Measurements from ENCODE around the gene STOX1.
"Not testable (repeated sequence)": the region's sequence is repeated elsewhere in the genome, so short reads cannot be mapped to it uniquely, and the experiment has no call there.

STOX1 gene

DNA sequence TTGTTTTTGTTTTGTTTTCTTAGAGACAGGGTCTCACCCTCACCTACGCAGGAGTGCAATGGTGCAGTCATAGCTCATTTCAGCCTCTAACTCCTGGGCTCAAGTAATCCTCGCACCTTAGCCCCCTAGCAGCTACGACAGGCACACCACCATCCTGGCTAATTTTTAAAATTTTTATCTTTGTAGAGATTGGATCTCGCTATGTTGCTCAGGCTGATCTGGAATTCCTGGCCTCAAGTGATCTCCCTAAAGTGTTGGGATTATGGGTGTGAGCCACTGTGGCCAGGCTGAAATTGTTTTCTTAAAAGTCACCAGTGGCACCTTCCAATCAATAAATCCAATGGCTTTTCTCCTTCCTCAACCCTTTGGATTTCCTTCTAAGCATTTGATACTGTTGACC, 52.9 kb downstream of the STOX1 start:
- Mint-ChIP-seq H3K27me3 (peaks cover 1% of the 10 kb centered on the region), H3K4me1 (ENCODE audit: low read depth) (no peaks in the 10 kb centered on the region), H3K9me3 (no peaks in the 10 kb centered on the region), H3K36me3 (ENCODE audit: low read depth) (no peaks in the 10 kb centered on the region), H3K27ac (no peak overlapping the region), H3K4me3 (no peak overlapping the region)
- intact Hi-C loops (cut with micrococcal nuclease): no loop called here

DNA sequence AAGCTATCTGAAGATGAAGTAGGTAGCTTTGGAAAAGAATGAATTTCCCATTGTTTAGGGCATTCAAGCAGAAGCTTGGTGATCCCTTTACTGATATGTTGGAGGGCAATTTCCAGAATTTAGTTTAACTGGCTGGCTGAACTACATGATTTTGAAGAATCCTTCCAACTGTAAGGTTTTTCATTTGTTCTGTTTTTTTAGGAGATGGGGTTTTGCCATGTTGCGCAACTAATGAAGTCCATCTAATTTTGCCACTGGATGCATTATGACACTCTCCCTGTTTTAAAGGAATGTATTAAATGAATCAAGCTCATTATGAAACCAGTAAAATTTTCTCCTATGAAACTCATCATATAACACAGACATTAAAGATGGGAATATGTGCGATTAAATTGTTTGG, 67.7 kb downstream of the STOX1 start:
- H3K4me1 Mint-ChIP-seq (ENCODE audit: low read depth): peaks cover 2% of the 10 kb centered on the region
- H3K27ac Mint-ChIP-seq: no peak overlapping the region
- peaks cover 8% of the 10 kb centered on the region for H3K27me3 Mint-ChIP-seq
- intact Hi-C loops (cut with micrococcal nuclease): loop anchor here (10.0 kb wide), 2 partner anchors 100 to 1110 kb away; no protein-coding TSS in a partner anchor
- no peaks in the 10 kb centered on the region for H3K9me3 Mint-ChIP-seq
- H3K4me3 Mint-ChIP-seq: no peak overlapping the region
- no peaks in the 10 kb centered on the region for H3K36me3 Mint-ChIP-seq (ENCODE audit: low read depth)

GRCh38 chr10:68897336-68897741, 70.0 kb downstream of the STOX1 start:
- Mint-ChIP-seq H3K36me3 (ENCODE audit: low read depth) (peaks cover 12% of the 10 kb centered on the region), H3K9me3 (no peaks in the 10 kb centered on the region), H3K4me3 (no peak overlapping the region), H3K4me1 (ENCODE audit: low read depth) (peaks cover 15% of the 10 kb centered on the region), H3K27ac (no peak overlapping the region), H3K27me3 (peaks cover 8% of the 10 kb centered on the region)
- intact Hi-C loops (cut with micrococcal nuclease): loop anchor here (2.0 to 10.0 kb wide), 3 partner anchors 103 to 1113 kb away; no protein-coding TSS in a partner anchor

DNA sequence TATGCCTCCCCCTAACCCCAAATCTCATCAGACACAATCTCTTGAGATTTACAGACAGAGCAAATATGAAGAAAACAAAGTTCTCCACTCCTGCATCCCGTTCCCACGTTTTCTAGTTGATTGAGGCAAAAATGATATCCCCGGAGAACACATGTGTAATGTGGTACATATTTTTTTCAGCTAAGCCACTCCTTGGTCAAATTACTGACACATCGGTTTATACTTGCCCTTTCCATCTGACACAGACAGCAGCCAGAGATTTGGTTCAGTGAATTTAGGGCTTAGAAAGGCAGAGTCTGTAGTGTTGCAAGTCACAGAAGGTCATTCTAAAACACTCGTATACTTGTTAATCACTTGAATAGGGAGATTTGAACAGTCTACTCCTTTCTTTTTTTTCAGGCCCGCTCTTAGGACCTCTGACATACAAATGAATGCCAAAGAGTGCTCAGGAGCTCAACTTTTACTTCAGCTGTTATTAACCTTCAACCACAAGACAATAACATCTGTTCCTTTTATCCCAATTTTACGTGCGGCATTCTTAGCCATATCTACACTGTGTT, 71.9 kb downstream of the STOX1 start:
- Mint-ChIP-seq H3K27ac (no peak overlapping the region), H3K4me1 (ENCODE audit: low read depth) (peaks cover 28% of the 10 kb centered on the region), H3K36me3 (ENCODE audit: low read depth) (peaks cover 20% of the 10 kb centered on the region), H3K9me3 (no peaks in the 10 kb centered on the region), H3K4me3 (no peak overlapping the region), H3K27me3 (peaks cover 8% of the 10 kb centered on the region)
- intact Hi-C loops (cut with micrococcal nuclease): loop anchor here (10.0 kb wide), 2 partner anchors 104 to 1114 kb away; no protein-coding TSS in a partner anchor

DNA sequence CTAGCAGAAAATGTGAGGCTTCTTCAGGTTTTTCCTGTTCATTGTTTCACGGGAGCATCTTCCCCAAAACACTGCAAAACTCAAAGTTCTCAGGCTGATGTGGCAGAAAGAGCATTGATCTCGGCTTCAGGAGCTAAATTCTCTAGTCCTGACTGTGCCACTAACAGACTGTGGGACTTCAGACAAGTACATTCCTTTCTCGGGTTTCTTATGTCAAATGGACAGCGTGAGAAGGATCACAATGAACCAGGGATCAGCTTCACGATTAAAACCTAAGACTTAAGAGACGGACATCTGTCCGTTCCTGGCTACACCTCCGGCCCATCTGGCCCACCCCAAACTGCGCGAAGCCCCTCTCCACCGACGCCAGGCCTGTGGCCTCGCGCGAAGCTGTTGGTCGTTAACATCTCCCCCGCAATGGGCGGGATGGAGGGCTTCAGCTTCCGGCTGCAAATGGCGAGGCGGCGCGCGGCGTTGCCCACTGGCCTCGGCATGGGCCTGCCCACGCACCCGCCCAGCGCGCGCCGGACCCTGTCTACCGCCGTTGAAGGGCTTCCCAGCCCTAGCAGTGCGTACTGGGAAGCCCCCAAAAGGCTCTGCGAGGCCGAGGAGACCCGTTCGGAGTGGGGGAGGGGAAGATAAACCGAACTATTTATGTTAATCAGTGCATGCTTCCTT, 73.2 kb downstream of the STOX1 start:
- Mint-ChIP-seq H3K36me3 (ENCODE audit: low read depth) (peaks cover 23% of the 10 kb centered on the region), H3K4me3 (peak overlapping the region; percentile 97), H3K27ac (peak overlapping the region; percentile 99), H3K27me3 (peaks cover 8% of the 10 kb centered on the region), H3K4me1 (ENCODE audit: low read depth) (peaks cover 31% of the 10 kb centered on the region), H3K9me3 (no peaks in the 10 kb centered on the region)
- intact Hi-C loops (cut with micrococcal nuclease): loop anchor here (5.0 to 10.0 kb wide), 4 partner anchors 57 to 566 kb away; partner anchors contain the start of genes DDX21, HNRNPH3, PBLD and RUFY2

GRCh38 chr10:68901105-68901927, 74.0 kb downstream of the STOX1 start, which contains the start of gene DDX50:
TSS of gene DDX50 (plus strand) at chr10:68901315. CDS start at chr10:68901385, 70 bp downstream.
- intact Hi-C loops (cut with micrococcal nuclease): loop anchor here (5.0 to 10.0 kb wide), 4 partner anchors 56 to 567 kb away; partner anchors contain the start of genes DDX21, HNRNPH3, PBLD and RUFY2
- Mint-ChIP-seq H3K27me3 (peaks cover 8% of the 10 kb centered on the region), H3K4me3 (peak within 1 kb of the TSS; percentile 97)

GRCh38 chr10:68902382-68902781, 75.1 kb downstream of the STOX1 start:
- Mint-ChIP-seq H3K27ac (no peak overlapping the region), H3K4me1 (ENCODE audit: low read depth) (peaks cover 38% of the 10 kb centered on the region), H3K36me3 (ENCODE audit: low read depth) (peaks cover 37% of the 10 kb centered on the region), H3K9me3 (no peaks in the 10 kb centered on the region), H3K27me3 (peaks cover 6% of the 10 kb centered on the region), H3K4me3 (no peak overlapping the region)
- intact Hi-C loops (cut with micrococcal nuclease): loop anchor here (5.0 to 10.0 kb wide), 4 partner anchors 55 to 568 kb away; partner anchors contain the start of genes DDX21, HNRNPH3, PBLD and RUFY2

More at GRCh38 chr10:68901105-68901927, 74.0 kb downstream of the STOX1 start, which contains the start of gene DDX50:
- H3K36me3 Mint-ChIP-seq (ENCODE audit: low read depth): peaks cover 26% of the 10 kb centered on the region
- peaks cover 34% of the 10 kb centered on the region for H3K4me1 Mint-ChIP-seq (ENCODE audit: low read depth)
- H3K27ac Mint-ChIP-seq: peak within 1 kb of the TSS; percentile 99
- H3K9me3 Mint-ChIP-seq: no peaks in the 10 kb centered on the region

GRCh38 chr10:68924593-68924992, 97.3 kb downstream of the STOX1 start:
- no peaks in the 10 kb centered on the region for H3K4me1 Mint-ChIP-seq (ENCODE audit: low read depth)
- peak overlapping the region; percentile 8 for H3K27ac Mint-ChIP-seq
- H3K4me3 Mint-ChIP-seq: no peak overlapping the region
- H3K27me3 Mint-ChIP-seq: no peaks in the 10 kb centered on the region
- H3K36me3 Mint-ChIP-seq (ENCODE audit: low read depth): peaks cover 72% of the 10 kb centered on the region
- intact Hi-C loops (cut with micrococcal nuclease): no loop called here
- H3K9me3 Mint-ChIP-seq: no peaks in the 10 kb centered on the region

GRCh38 chr10:68925489-68925888, 98.2 kb downstream of the STOX1 start:
- Mint-ChIP-seq H3K27me3 (no peaks in the 10 kb centered on the region), H3K4me1 (ENCODE audit: low read depth) (no peaks in the 10 kb centered on the region), H3K4me3 (no peak overlapping the region), H3K27ac (no peak overlapping the region), H3K36me3 (ENCODE audit: low read depth) (peaks cover 72% of the 10 kb centered on the region), H3K9me3 (no peaks in the 10 kb centered on the region)
- intact Hi-C loops (cut with micrococcal nuclease): loop anchor here (5.0 kb wide), 1 partner anchor 283 kb away; no protein-coding TSS in a partner anchor

DNA sequence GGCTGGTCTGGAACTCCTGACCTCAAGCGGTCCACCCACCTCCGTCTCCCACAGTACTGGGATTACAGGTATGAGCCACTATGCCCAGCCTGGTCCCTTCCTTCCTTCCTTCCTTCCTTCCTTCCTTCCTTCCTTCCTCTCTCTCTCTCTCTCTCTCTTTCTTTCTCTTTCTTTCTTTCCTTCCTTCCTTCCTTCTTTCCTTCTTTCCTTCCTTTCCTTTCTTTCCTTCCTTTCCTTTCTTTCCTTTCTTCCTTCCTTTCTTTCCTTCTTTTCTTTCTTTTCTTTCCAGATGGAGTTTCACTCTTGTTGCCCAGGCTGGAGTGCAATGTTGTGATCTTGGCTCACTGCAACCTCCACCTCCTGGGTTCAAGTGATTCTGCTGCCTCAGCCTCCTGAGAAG, 101.8 kb downstream of the STOX1 start:
- not testable (repeated sequence) for H3K9me3 Mint-ChIP-seq; H3K4me3 Mint-ChIP-seq; H3K4me1 Mint-ChIP-seq (ENCODE audit: low read depth); H3K27me3 Mint-ChIP-seq; H3K27ac Mint-ChIP-seq
- intact Hi-C loops (cut with micrococcal nuclease): loop anchor here (5.0 kb wide), 1 partner anchor 287 kb away; no protein-coding TSS in a partner anchor
- peaks cover 68% of the 10 kb centered on the region for H3K36me3 Mint-ChIP-seq (ENCODE audit: low read depth)

DNA sequence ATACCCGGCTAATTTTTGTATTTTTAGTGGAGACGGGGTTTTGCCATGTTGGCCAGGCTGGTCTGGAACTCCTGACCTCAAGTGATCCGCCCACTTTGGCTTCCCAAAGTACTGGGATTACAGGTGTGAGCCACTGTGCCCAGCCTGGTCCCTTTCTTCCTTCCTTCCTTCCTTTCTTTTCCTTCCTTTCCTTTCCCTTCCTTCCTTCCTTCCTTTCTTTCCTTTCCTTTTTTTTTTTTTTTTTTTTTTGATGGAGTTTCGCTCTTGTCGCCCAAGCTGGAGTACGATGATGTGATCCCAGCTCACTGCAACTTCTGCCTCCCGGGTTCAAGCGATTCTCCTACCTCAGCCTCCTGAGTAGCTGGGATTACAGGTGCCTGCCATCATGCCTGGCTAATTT, 102.6 kb downstream of the STOX1 start:
- H3K9me3 Mint-ChIP-seq; H3K27ac Mint-ChIP-seq; H3K27me3 Mint-ChIP-seq; H3K4me3 Mint-ChIP-seq; H3K4me1 Mint-ChIP-seq (ENCODE audit: low read depth): not testable (repeated sequence)
- intact Hi-C loops (cut with micrococcal nuclease): loop anchor here (5.0 kb wide), 1 partner anchor 288 kb away; no protein-coding TSS in a partner anchor
- H3K36me3 Mint-ChIP-seq (ENCODE audit: low read depth): peaks cover 60% of the 10 kb centered on the region

DNA sequence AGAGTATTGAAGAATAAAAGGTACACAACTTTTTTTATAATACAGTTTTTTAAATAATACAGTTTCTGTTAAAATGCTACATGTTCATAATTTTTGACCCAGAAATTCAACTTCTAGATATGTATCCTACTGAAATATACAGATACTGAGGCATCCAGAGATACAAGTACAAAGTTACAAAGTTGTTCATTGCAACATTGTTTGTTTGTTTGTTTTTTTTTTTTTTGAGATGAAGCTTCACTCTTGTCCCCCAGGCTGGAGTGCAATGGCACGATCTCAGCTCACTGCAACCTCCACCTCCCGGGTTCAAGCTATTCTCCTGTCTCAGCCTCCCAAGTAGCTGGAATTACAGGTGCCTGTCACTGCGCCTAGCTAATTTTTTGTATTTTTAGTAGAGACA, 105.5 kb downstream of the STOX1 start:
- H3K27ac Mint-ChIP-seq; H3K9me3 Mint-ChIP-seq; H3K4me1 Mint-ChIP-seq (ENCODE audit: low read depth); H3K4me3 Mint-ChIP-seq; intact Hi-C loops (cut with micrococcal nuclease); H3K27me3 Mint-ChIP-seq: not testable (repeated sequence)
- H3K36me3 Mint-ChIP-seq (ENCODE audit: low read depth): peaks cover 69% of the 10 kb centered on the region

GRCh38 chr10:68934994-68935393, 107.7 kb downstream of the STOX1 start:
- no peaks in the 10 kb centered on the region for H3K4me1 Mint-ChIP-seq (ENCODE audit: low read depth)
- H3K27me3 Mint-ChIP-seq: no peaks in the 10 kb centered on the region
- intact Hi-C loops (cut with micrococcal nuclease): no loop called here
- H3K4me3 Mint-ChIP-seq: no peak overlapping the region
- H3K27ac Mint-ChIP-seq: no peak overlapping the region
- peaks cover 72% of the 10 kb centered on the region for H3K36me3 Mint-ChIP-seq (ENCODE audit: low read depth)
- H3K9me3 Mint-ChIP-seq: no peaks in the 10 kb centered on the region

All from dendritic cell treated with granulocyte-macrophage colony-stimulating factor and Interleukin-4, amounts not matched to agents 40 ng/mL and 50 ng/mL, for 4 days (primary cell).